HepG2 (cell line): ENCODE data around the gene ARHGEF16. TPM values are rescaled to one million over a fixed set of nuclear protein-coding genes. Genes with fewer than 3 reads are reported as not detected.
A peak's percentile ranks its signal among the peaks of the same experiment; 100 is the strongest.

Experiments used
- ELK4 ChIP-seq: sonication (generic); formaldehyde crosslinking; IDR thresholded peaks from 2 replicates; pipeline ENCODE4 v1.9.0; 2021; ENCODE audit warnings: missing genetic modification reagents, borderline replicate concordance
- FOXO1 ChIP-seq: sonication (generic); formaldehyde crosslinking; IDR thresholded peaks from 2 replicates; pipeline ENCODE4 v1.4.0; 2020; ENCODE audit warnings: missing genetic modification reagents
- NCOA5 ChIP-seq: sonication (generic); formaldehyde crosslinking; IDR thresholded peaks from 2 replicates; pipeline ENCODE4 v1.4.0; 2020; ENCODE audit warnings: missing genetic modification reagents
- PHF21A ChIP-seq: sonication (generic); formaldehyde crosslinking; IDR thresholded peaks from 2 replicates; pipeline ENCODE4 v1.5.0; 2020; ENCODE audit warnings: mild to moderate bottlenecking, missing genetic modification reagents
- PTBP1 ChIP-seq: fragments of 200-400 bp; formaldehyde crosslinking; IDR thresholded peaks from 2 replicates; pipeline ENCODE4 v1.6.1; 2018; ENCODE audit warnings: low read length, low read depth; ENCODE audit not compliant: poor library complexity, severe bottlenecking
- RAD21 ChIP-seq: fragments of 450-650 bp; formaldehyde crosslinking; IDR thresholded peaks from 2 replicates; pipeline ENCODE4 v1.5.0; 2020; ENCODE audit warnings: mild to moderate bottlenecking
- RARG ChIP-seq: sonication (generic); formaldehyde crosslinking; IDR thresholded peaks from 2 replicates; pipeline ENCODE4 v1.4.0; 2020; ENCODE audit warnings: low read depth, mild to moderate bottlenecking, missing genetic modification reagents
- RFX3 ChIP-seq: IDR thresholded peaks from 2 replicates; pipeline ENCODE4 v1.6.1; 2016; ENCODE audit warnings: missing biosample characterization, missing genetic modification reagents
- SNAI1 ChIP-seq: sonication (generic); formaldehyde crosslinking; IDR thresholded peaks from 2 replicates; pipeline ENCODE4 v1.5.0; 2020; ENCODE audit warnings: mild to moderate bottlenecking, missing genetic modification reagents, borderline replicate concordance
- ZMYM3 ChIP-seq: sonication (generic); formaldehyde crosslinking; IDR thresholded peaks from 2 replicates; pipeline ENCODE4 v1.5.1; 2020; ENCODE audit warnings: mild to moderate bottlenecking, missing genetic modification reagents
- ZNF17 ChIP-seq: sonication (generic); formaldehyde crosslinking; IDR thresholded peaks from 2 replicates; pipeline ENCODE4 v1.5.0; 2020; ENCODE audit warnings: mild to moderate bottlenecking, missing genetic modification reagents
- ZNF619 ChIP-seq: sonication (generic); formaldehyde crosslinking; IDR thresholded peaks from 2 replicates; pipeline ENCODE4 v1.4.0; 2020; ENCODE audit warnings: mild to moderate bottlenecking, missing genetic modification reagents
- ZNF710 ChIP-seq: sonication (generic); formaldehyde crosslinking; IDR thresholded peaks from 2 replicates; pipeline ENCODE4 v1.5.0; 2020; ENCODE audit warnings: mild to moderate bottlenecking, missing genetic modification reagents, borderline replicate concordance
- polyA plus RNA-seq, 8 experiments: library from polyadenylated mRNA; depleted of rRNA in 3 of 8; stranded (reverse) in 7 of 8; unstranded in 1 of 8; fragments of >200 nt; fragmentation: Illumina TruSeq in 4 of 8; extraction: Trizol in 4 of 8; gene quantifications; 2 replicates each; pipeline versions ENCODE4 v1.2.1 to v1.2.3, GENCODE V29; 2011 to 2016; ENCODE audit warnings: low read depth in 4 of 8, missing spikeins in 1 of 8, mixed read lengths in 1 of 8; ENCODE audit not compliant: insufficient read depth in 1 of 8
- total RNA-seq, 5 experiments: library from RNA; depleted of rRNA; stranded (reverse); fragments of >200 nt; fragmentation: Illumina TruSeq; extraction: Trizol; gene quantifications; 2 replicates each; pipeline ENCODE4 v1.2.3, GENCODE V29; 2016; ENCODE audit warnings: low read depth in 1 of 5
- TF ChIP-seq, protein P1 (sequence below): sonication (generic); formaldehyde crosslinking; IDR thresholded peaks from 2 replicates; pipeline ENCODE4 v1.4.0; 2020; ENCODE audit warnings: mild to moderate bottlenecking, low read depth, missing genetic modification reagents
- TF ChIP-seq, protein P2 (sequence below): IDR thresholded peaks from 2 replicates; pipeline ENCODE4 v1.6.1; 2016; ENCODE audit warnings: mild to moderate bottlenecking, missing biosample characterization, missing genetic modification reagents
- TF ChIP-seq, protein P3 (sequence below): IDR thresholded peaks from 2 replicates; pipeline ENCODE4 v1.6.1; 2016; ENCODE audit warnings: missing biosample characterization, missing genetic modification reagents, low read depth
- TF ChIP-seq, protein P4 (sequence below), 2 experiments: sonication (generic) in 1 of 2; formaldehyde crosslinking in 1 of 2; IDR thresholded peaks; 2 replicates each; pipeline versions ENCODE4 v1.4.0 to v1.6.1; 2016 to 2020; ENCODE audit warnings: borderline replicate concordance in 1 of 2, low read depth in 1 of 2, mild to moderate bottlenecking in 1 of 2, missing genetic modification reagents in 1 of 2

ARHGEF16 gene
- total and polyA plus RNA-seq, 2 of the 13 experiments (the other 11 are each of a cell fraction or from before 2014, with no cell fraction given): 20.3 to 39.9 TPM

- TF ChIP-seq, protein P1, sequence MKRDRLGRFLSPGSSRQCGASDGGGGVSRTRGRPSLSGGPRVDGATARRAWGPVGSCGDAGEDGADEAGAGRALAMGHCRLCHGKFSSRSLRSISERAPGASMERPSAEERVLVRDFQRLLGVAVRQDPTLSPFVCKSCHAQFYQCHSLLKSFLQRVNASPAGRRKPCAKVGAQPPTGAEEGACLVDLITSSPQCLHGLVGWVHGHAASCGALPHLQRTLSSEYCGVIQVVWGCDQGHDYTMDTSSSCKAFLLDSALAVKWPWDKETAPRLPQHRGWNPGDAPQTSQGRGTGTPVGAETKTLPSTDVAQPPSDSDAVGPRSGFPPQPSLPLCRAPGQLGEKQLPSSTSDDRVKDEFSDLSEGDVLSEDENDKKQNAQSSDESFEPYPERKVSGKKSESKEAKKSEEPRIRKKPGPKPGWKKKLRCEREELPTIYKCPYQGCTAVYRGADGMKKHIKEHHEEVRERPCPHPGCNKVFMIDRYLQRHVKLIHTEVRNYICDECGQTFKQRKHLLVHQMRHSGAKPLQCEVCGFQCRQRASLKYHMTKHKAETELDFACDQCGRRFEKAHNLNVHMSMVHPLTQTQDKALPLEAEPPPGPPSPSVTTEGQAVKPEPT (CRISPR knock-in tag): peak; percentile 39; the same call in 1 of the 2 replicates
- TF ChIP-seq RFX3 (no peak), ZNF710 (no peak), FOXO1 (no peak), PTBP1 (no peak), ZNF17 (CRISPR knock-in tag) (no peak), RARG (CRISPR knock-in tag) (0 out of 2 replicates have a peak, but pooled peaks have one; percentile 12), ELK4 (CRISPR knock-in tag) (no peak), NCOA5 (CRISPR knock-in tag) (no peak), RAD21 (CRISPR knock-in tag) (no peak), ZNF619 (no peak), SNAI1 (CRISPR knock-in tag) (no peak), ZMYM3 (CRISPR knock-in tag) (peak; percentile 91), PHF21A (no peak)
- TF ChIP-seq, protein P2, sequence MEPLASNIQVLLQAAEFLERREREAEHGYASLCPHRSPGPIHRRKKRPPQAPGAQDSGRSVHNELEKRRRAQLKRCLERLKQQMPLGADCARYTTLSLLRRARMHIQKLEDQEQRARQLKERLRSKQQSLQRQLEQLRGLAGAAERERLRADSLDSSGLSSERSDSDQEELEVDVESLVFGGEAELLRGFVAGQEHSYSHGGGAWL (CRISPR knock-in tag): no peak
- TF ChIP-seq, protein P3, sequence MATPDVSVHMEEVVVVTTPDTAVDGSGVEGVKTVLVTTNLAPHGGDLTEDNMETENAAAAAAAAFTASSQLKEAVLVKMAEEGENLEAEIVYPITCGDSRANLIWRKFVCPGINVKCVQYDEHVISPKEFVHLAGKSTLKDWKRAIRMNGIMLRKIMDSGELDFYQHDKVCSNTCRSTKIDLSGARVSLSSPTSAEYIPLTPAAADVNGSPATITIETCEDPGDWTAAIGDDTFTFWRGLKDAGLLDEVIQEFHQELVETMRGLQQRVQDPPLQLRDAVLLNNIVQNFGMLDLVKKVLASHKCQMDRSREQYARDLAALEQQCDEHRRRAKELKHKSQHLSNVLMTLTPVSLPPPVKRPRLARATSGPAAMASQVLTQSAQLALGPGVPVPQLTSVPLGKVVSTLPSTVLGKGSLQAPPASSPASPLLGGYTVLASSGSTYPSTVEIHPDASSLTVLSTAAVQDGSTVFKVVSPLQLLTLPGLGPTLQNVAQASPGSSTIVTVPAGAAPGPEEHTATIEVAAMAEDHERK (CRISPR knock-in tag): no peak
- TF ChIP-seq, protein P4, sequence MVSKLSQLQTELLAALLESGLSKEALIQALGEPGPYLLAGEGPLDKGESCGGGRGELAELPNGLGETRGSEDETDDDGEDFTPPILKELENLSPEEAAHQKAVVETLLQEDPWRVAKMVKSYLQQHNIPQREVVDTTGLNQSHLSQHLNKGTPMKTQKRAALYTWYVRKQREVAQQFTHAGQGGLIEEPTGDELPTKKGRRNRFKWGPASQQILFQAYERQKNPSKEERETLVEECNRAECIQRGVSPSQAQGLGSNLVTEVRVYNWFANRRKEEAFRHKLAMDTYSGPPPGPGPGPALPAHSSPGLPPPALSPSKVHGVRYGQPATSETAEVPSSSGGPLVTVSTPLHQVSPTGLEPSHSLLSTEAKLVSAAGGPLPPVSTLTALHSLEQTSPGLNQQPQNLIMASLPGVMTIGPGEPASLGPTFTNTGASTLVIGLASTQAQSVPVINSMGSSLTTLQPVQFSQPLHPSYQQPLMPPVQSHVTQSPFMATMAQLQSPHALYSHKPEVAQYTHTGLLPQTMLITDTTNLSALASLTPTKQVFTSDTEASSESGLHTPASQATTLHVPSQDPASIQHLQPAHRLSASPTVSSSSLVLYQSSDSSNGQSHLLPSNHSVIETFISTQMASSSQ (IDR thresholded peaks at IDR 0.05; ENCODE audit: low read depth): no peak
- TF ChIP-seq, protein P4 (CRISPR knock-in tag; IDR thresholded peaks at IDR 0.05; ENCODE audit: borderline replicate concordance): no peak
These were observed 1.4 kb downstream of the ARHGEF16 start (continued) for GRCh38 chr1:3455670-3456448.
